ENCODE results near the gene CTNNA2. TPM values are rescaled to one million over a fixed set of nuclear protein-coding genes. Genes with fewer than 3 reads are reported as not detected.

Gene CTNNA2
- total RNA-seq, 1 experiment from 2014 or later: not detected

DNA sequence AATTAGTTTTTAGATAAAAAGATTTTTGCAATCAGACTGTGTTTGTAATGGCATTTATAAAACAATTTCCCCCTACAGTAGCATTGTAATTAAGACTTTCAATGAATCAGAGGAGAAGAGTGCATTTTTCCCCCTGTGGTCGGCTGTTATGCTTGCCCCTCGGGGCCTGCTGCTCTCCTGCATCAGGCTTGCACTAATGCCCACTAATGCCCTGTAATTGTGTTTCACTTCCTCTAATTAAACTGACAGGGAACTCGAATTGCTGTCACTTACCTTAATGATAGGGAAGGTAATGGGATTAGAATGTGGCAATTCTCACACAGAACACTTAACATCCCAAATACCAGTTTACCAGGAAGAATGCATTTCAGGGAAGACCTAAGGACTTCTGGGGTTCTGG is 852.9 kb downstream of the CTNNA2 start:
- in situ Hi-C loops (cut with HindIII; ENCODE audit: low pct_unique_long_range_greater_than_20kb, low sequenced_read_pairs): no loop called here
- no peak for DNase-seq (ENCODE audit: low read depth)

DNA sequence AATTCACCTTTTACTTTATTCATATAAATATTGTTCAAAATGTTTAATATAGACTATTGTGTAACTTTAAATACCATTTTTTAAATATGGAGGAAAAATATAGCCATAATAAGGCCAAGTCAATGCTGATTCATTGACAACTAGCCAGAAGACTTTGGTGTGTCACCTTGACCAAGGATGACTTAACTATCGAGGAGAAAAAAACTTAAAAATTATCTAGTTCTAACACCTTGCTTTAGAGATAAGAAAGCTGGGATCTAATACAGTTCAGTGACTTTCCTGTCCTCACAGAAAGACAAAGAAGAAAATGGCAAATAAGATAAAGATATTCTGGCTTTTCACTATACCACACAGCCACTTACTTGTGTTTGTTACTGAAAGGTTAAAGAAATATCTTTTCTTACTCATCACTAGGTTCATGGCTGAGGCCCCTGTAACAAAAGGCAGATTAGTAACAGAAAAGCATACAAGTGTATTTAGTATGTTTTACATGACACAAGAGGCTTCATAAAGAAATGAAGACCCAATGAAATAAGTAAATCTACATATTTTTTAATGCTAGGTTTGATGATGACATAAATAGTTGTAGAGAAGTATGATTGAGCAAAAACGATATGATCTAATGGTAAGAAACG is 857.6 kb downstream of the CTNNA2 start:
- DNase-seq (ENCODE audit: low read depth): no peak
- in situ Hi-C loops (cut with HindIII; ENCODE audit: low pct_unique_long_range_greater_than_20kb, low sequenced_read_pairs): no loop called here

DNA sequence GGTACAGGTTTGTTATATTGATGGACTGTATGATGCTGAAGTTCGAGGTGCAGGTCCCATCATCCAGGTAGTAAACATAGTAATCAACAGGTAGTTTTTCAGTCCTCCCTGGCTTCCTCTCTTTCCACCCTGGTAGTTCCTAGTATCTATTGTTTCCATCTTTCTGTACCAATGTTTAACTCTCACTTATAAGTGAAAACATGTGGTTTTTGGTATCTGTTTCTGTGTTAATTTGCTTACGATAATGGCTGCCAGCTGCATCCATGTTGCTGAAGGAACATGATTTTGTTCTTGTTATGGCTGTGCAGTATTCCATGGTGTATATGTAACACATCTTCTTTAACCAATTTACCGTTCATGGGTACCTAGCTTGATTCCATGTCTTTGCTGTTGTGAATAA is 861.3 kb downstream of the CTNNA2 start:
- no peak for DNase-seq (ENCODE audit: low read depth)
- in situ Hi-C loops (cut with HindIII; ENCODE audit: low pct_unique_long_range_greater_than_20kb, low sequenced_read_pairs): no loop called here

DNA sequence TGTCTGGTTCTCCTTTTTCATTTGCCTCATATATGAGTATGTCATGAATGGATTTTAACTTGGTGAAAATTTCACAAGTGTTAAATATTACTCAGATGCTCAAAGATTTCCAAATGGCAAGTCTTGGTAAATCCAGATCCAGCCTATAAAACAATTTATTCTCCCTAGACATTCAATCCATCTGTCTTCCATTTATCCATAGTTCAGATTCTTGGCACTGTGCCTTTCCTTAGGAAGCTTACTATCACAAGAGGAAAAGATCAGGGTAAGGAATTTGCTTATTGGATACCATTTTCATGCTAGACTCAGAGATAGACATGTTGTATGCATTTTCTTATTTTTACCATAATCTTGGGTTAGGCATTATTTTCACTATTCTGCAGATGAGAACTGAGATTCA is 864.2 kb downstream of the CTNNA2 start:
- in situ Hi-C loops (cut with HindIII; ENCODE audit: low pct_unique_long_range_greater_than_20kb, low sequenced_read_pairs): no loop called here

DNA sequence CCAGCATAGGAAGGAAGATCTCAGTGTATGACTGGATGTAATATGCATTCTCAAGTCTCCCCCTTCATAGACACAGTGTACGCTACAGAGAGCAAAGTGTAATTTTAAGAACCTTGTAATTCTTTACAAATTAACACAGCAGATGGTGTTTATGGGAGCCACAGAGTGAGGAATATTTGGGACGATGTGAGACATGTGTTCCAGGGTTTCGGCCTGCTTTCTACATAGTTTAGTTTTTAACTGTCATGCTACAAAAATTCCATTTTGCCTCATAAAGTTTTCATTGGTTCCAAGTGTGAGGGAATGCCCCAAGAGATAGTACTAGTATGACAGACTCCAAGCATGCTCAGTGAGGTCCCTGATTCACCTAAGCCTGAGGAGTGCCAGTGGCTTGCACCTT is 867.9 kb downstream of the CTNNA2 start:
- in situ Hi-C loops (cut with HindIII; ENCODE audit: low pct_unique_long_range_greater_than_20kb, low sequenced_read_pairs): no loop called here
- no peak for DNase-seq (ENCODE audit: low read depth)

More for the DNA sequence above, 864.2 kb downstream of the CTNNA2 start:
- DNase-seq (ENCODE audit: low read depth): no peak

DNA sequence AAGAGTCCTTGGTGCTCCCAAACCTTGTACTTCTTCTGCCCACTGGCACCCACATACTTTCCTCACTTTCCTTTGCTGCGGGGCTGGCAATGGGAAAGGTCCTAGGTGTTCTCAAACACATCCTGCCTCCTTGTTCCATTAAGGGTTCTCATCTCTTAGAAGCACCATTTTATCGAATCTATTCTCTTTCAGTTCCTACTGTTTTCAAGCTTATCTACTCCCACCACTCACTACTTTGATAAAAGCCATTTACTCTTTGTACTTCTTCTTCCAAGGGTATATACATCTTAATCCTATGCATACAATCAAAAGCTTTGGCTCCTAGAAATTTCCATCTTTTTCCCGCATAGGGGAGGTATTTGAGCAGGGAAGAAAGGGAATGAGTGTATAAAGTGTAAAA is 868.8 kb downstream of the CTNNA2 start:
- no peak for DNase-seq (ENCODE audit: low read depth)
- in situ Hi-C loops (cut with HindIII; ENCODE audit: low pct_unique_long_range_greater_than_20kb, low sequenced_read_pairs): no loop called here

DNA sequence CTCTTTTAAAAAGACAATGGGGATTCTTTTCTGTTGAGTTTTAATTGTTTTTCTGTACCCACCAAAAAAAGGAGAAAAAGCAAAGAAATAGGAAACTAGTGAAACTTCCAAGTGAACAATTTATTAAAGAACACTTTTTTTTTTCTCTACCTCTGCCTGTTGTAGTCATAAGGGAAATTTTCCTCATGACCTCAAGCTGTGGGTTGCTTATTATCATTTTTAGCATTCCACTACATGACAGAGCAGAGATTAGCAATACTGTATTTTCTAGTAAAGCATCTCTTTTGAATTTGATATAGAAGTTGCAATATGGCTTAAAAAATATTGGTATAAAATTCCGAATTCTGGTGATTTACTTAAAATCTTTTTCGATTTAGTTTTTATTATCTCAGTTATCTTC is 879.6 kb downstream of the CTNNA2 start:
- in situ Hi-C loops (cut with HindIII; ENCODE audit: low pct_unique_long_range_greater_than_20kb, low sequenced_read_pairs): no loop called here
- DNase-seq (ENCODE audit: low read depth): no peak

DNA sequence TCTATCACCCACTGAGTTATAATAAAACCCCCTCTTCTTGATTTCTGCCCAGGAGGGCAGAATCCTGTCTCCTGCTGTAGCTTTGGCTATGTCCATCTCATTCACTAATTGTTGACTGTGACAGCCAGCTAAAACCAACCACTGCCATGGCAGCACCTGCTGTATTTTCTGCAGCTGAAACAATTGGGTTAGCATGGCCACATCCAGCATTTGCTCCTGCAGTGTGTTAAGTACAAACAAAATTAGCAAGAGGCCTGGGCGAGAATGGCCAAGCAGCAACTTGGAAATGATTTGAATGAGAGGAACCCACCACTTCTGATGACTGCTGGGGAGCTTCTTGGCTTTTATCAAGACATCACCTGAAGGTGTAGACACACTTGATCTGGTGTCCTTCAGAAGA is 881.1 kb downstream of the CTNNA2 start:
- DNase-seq (ENCODE audit: low read depth): no peak
- in situ Hi-C loops (cut with HindIII; ENCODE audit: low pct_unique_long_range_greater_than_20kb, low sequenced_read_pairs): no loop called here

DNA sequence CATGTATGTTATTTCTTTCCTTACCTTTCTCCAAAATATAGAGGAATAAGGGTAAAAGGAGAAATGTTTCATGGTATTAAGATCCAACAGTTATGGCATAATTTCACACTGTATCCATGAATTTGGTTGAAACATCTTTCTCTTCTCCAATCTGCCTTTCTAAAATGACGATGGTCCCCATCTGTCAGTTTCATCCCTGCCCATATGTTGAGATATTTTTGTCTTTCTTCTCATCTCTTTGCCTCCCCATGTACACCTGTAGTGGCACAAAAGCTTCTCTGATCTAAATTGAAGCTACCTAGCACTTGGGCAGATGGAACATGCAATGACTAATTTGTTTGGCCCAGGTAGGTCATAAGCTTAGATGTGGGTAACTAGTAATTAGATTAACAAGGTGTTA is 882.4 kb downstream of the CTNNA2 start:
- DNase-seq (ENCODE audit: low read depth): no peak
- in situ Hi-C loops (cut with HindIII; ENCODE audit: low pct_unique_long_range_greater_than_20kb, low sequenced_read_pairs): no loop called here

DNA sequence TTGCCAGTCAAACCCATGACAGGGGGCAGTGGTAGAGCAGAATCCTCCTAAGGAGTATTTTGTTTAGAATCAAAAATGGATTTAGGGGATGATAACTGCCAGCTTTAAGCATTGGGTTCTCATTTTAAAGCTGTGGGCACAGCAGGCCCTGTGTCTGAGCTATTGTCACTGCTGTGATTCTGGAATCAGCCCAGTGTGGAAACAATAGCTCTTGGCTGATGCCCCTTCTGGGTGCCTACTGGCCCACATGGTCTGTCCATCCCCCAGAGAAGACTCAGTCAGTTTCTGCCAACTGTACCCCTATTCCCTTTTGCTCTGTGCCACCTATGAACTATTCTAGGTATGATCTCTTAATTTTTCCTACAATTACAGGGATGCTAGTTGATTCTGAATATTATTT is 883.4 kb downstream of the CTNNA2 start:
- DNase-seq (ENCODE audit: low read depth): no peak
- in situ Hi-C loops (cut with HindIII; ENCODE audit: low pct_unique_long_range_greater_than_20kb, low sequenced_read_pairs): no loop called here

DNA sequence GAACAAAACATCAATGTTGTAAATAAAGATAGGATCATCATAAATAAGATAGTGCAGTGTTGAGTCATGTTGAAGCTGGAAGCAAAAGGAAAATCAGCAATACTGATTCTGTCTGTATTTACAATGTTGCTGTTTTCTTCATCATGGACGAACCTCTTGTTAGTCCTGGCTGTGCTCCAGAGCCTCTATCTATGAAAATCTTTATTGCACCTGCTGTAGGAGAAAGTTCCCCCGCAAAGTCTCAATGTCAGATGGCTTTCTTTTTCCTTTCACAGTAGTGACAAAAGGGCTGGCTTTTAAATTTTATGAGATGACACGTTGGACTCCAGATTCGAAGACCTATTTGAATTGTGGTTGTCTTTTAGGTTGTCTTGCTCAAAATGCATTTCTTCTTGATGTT is 890.2 kb downstream of the CTNNA2 start:
- no peak for DNase-seq (ENCODE audit: low read depth)
- in situ Hi-C loops (cut with HindIII; ENCODE audit: low pct_unique_long_range_greater_than_20kb, low sequenced_read_pairs): no loop called here

DNA sequence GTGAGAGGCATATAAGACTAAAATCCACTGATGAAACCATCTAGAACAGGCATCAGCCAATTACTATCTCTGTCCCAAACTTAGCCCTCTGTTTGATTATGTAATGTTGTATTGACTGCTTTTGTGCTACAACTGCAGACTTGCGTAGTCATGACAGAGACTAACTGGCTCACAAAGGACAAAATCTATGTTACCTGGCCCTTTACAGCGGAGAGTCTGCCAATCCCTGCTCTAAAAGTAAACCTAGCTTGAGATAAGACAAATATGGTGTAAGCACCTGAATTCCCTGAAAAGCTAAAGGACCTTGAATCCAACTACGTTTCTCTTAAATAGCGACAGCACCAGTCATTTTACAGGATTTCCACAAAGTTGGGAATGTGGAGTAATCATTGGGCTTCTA is 894.5 kb downstream of the CTNNA2 start:
- no peak for DNase-seq (ENCODE audit: low read depth)
- in situ Hi-C loops (cut with HindIII; ENCODE audit: low pct_unique_long_range_greater_than_20kb, low sequenced_read_pairs): no loop called here

DNA sequence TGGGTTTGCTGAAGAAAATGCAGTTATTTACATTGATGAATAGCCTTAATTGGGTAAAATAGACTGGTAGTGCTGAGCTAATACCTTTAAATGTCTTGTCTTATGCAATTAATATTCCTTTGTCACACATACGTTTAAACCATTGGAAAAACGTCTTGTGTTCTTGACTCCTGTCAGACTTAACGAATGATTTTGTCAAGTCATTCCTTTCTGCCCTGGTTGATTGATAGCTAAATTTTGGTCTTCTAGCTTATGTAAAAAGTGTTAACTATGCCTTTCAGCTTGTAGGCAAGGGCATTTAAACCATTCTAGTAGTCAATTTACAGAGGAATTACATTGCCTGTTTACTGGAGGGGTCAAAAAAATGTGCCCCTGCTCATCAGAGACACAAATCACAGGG is 897.5 kb downstream of the CTNNA2 start:
- in situ Hi-C loops (cut with HindIII; ENCODE audit: low pct_unique_long_range_greater_than_20kb, low sequenced_read_pairs): no loop called here
- DNase-seq (ENCODE audit: low read depth): no peak

DNA sequence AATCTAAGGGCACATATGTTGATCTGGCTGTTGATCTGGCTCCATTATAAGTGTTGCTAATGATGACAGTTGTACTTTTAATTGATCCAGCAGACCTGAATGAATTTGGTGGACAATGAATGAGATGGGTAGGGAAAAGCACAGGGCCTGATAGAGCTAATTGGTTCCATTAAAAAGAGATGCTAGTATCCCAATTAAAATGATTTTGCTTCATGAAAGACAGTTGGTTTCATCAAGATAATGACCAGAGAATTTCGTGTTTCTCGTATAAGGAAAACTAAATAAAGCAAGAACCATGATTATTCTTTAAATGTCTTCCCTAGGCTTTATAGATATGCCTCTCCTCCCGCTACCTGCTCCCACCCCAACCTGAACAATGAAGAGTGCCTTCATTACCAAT is 900.3 kb downstream of the CTNNA2 start:
- in situ Hi-C loops (cut with HindIII; ENCODE audit: low pct_unique_long_range_greater_than_20kb, low sequenced_read_pairs): no loop called here
- no peak for DNase-seq (ENCODE audit: low read depth)

DNA sequence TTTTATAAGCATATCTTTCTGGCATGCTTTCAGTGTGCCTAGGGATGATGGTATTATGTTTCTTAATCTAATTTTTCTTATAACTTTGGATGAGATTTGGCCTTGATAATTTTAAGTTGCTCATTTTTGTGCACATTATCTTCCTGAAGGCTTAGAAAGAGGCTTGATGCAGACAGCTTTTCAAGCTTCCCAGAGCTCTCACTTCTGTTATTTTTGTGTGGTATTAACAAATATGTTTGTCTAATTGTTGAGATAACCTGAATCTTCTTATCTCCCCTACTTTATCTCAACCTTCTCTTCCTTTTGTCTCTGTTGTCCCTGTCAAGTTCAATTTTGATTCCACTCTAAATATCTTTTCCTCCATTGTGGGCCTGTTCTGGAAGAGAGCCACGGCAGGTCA is 904.9 kb downstream of the CTNNA2 start:
- DNase-seq (ENCODE audit: low read depth): no peak
- in situ Hi-C loops (cut with HindIII; ENCODE audit: low pct_unique_long_range_greater_than_20kb, low sequenced_read_pairs): no loop called here

DNA sequence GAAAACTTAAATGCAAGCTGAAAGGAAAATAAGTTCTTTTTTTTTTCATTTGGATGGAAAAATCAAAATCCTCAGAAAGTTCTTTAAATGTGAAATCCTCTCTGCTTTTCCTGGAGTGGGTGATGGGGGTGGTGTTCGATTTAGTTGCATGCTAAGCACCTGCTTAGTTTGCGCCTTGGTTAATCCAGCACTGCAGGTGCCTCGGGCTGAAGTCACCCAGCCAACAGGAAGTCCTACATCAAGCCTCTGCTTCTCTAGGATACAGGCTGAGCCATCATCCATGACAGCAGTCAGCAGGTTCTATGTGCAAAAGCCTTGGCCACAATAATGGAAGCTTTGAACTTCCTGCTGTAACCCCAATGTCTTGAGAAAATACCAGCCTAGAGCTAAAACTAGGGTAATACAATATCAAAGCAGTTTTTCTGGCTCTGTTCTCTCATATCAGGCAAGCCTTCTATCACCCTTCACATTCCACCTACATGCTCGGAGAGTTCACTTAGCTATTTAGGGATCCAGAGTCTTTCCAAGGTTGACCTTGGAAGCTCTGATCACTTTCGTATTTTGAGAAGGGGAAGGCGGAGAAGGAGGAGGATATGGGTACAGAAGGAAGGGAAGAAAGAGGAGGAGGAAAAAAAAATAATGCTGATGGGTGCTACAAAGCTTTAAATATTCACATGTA is 907.8 kb downstream of the CTNNA2 start:
- in situ Hi-C loops (cut with HindIII; ENCODE audit: low pct_unique_long_range_greater_than_20kb, low sequenced_read_pairs): no loop called here

DNA sequence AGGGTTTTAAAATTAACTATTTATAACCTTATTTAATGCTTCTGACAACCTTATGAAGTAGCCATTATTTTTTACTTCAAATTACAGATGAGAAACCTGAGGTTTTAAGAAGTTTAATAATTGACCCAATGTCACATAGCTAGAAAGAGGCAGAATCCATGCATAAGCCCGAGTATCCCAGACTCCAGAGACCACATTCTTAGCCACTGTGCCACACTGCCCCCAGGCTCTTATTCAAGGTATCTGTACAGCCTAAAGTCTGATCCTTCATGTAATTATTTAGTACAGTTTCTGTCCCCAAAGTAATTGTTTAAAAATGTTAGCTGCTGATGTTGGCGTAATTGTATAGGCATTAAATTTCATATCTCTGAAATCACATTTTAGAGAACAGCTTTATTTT is 916.4 kb downstream of the CTNNA2 start:
- in situ Hi-C loops (cut with HindIII; ENCODE audit: low pct_unique_long_range_greater_than_20kb, low sequenced_read_pairs): no loop called here
- DNase-seq (ENCODE audit: low read depth): no peak

More for the DNA sequence above, 907.8 kb downstream of the CTNNA2 start:
- DNase-seq (ENCODE audit: low read depth): no peak

DNA sequence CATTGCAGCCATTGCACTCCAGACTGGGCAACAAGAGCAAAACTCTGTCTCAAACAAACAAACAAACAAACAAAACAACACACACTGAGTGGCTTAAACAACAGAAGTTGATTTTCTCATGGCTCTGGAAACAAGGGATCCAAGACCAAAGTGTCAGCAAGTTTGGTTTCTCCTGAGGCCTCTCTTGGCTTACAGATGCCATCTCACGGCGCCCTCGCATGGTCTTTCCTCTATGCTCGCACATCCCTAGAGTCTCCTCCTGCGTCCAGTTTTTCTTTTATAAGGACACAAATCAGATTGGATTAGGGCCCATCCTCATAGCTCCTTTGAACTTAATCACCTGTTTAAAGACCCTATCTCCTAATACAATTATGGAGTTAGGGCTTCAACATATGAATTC is 925.1 kb downstream of the CTNNA2 start:
- in situ Hi-C loops (cut with HindIII; ENCODE audit: low pct_unique_long_range_greater_than_20kb, low sequenced_read_pairs): no loop called here
- no peak for DNase-seq (ENCODE audit: low read depth)

DNA sequence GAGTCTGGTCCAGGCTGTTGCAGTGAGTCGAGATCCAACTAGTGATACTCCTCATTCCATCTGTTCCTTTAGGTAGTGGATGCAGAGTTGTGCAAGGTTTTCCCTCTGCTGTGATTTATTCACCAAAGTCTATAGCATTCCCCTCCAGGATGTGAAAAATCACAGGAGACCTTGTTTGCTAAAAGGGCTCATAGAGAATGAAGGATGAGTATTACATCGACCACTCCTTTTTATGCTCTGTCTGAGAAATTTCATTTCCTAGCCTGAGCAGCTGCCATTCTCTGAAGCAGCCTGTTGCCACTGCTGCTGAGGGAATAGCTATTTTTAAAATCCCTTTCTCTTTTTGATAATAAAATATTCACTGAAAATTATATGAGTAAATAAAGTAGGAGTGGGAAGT is 925.8 kb downstream of the CTNNA2 start:
- DNase-seq (ENCODE audit: low read depth): no peak
- in situ Hi-C loops (cut with HindIII; ENCODE audit: low pct_unique_long_range_greater_than_20kb, low sequenced_read_pairs): no loop called here

DNA sequence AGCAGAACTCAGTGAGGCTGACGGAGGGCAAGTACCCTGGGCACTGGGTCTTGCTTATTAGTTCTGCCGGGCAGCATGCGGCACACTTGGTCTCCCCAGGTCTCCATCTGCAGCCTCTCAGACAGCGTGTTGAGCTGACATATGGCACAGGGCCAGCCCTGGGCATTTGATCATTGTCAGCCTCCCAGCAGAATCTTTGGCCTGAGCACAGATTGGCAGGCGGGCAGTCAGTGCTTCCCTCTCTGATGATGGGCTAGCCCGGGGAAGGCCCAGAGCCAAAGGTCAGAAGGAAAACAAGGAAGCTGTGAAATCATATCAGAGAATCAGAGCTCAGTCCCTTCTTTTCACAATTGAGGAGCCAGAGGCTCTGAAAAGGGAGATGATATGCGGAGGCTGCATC is 941.8 kb downstream of the CTNNA2 start:
- in situ Hi-C loops (cut with HindIII; ENCODE audit: low pct_unique_long_range_greater_than_20kb, low sequenced_read_pairs): no loop called here
- no peak for DNase-seq (ENCODE audit: low read depth)
